HAP-1 (cell line): ENCODE measurements around the gene C21orf58.
"Not testable (repeated sequence)": the region's sequence is repeated elsewhere in the genome, so short reads cannot be mapped to it uniquely, and the experiment has no call there.

Experiments used
- DNase-seq, 2 experiments: peaks; one replicate each; pipeline ENCODE4 v3.0.0-alpha.2; 2016 to 2020; ENCODE audit warnings: low spot score in 2 of 2
- H3K27me3 ChIP-seq: fragments of 250-450 bp; sonication (Bioruptor Pico); 2 replicates; pipeline ENCODE4 v1.5.1; 2020; ENCODE audit warnings: low read depth, mild to moderate bottlenecking, moderate library complexity
- H3K36me3 ChIP-seq: fragments of 250-450 bp; sonication (Bioruptor Pico); replicated peaks from 2 replicates; pipeline ENCODE4 v1.5.1; 2020; ENCODE audit warnings: mild to moderate bottlenecking
- H3K4me1 ChIP-seq: fragments of 250-450 bp; sonication (Bioruptor Pico); 2 replicates; pipeline ENCODE4 v1.5.1; 2020; ENCODE audit warnings: mild to moderate bottlenecking
- H3K4me3 ChIP-seq: fragments of 250-450 bp; sonication (Bioruptor Pico); 2 replicates; pipeline ENCODE4 v1.5.1; 2020; ENCODE audit warnings: mild to moderate bottlenecking, moderate library complexity
- H3K9me3 ChIP-seq: fragments of 250-450 bp; sonication (Bioruptor Pico); 2 replicates; pipeline ENCODE4 v1.5.1; 2020; ENCODE audit warnings: mild to moderate bottlenecking, moderate library complexity
- in situ Hi-C: fragments of 300-500 bp; cut with MboI; formaldehyde crosslinking; loops from 3 replicates; pipeline ENCODE4 v1.14.3; 2020; ENCODE audit warnings: low sequenced_read_pairs, inconsistent platforms, mixed read lengths

The C21orf58 gene

DNA sequence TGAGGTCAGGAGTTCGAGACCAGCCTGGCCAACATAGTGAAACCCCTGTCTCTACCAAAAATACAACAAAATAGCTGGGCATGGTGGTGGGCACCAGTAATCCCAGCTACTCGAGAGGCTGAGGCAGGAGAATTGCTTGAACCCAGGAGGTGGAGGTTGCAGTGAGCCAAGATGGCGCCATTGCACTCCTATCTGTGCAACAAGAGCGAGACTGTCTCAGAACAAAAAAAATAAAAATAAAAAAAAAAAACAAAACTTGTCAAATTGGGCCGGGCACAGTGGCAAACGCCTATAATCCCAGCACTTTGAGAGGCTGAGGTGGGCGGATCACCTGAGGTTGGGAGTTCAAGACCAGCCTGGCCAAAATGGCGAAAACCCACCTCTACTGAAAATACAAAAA, 13.4 kb downstream of the C21orf58 start:
- H3K4me3 ChIP-seq, H3K9me3 ChIP-seq, H3K4me1 ChIP-seq, H3K27me3 ChIP-seq, DNase-seq, in situ Hi-C loops: not testable (repeated sequence)
- peaks cover 67% of the 10 kb centered on the region for H3K36me3 ChIP-seq

DNA sequence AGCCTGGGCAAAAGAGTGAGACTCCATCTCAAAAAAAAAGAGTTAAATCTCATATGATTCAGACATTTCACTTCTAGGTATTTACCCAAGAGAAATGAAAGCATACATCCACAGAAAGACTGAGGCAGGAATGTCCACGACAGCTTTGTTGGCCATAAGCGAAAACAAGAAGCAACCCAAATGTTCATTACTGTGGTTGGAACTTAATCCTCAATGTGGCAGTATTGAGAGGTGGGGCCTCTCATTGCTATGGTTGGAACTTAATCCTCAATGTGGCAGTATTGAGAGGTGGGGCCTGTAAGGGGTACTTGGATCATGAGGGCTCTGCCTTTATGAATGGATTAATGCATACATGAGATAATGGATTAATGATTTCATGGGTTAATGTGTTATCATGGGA, 15.2 kb downstream of the C21orf58 start:
- no peaks in the 10 kb centered on the region for H3K4me1 ChIP-seq
- in situ Hi-C loops, result no loop called here
- H3K36me3 ChIP-seq, result peaks cover 62% of the 10 kb centered on the region
- no peak overlapping the region for H3K4me3 ChIP-seq
- no peaks in the 10 kb centered on the region for H3K27me3 ChIP-seq
- no peaks in the 10 kb centered on the region for H3K9me3 ChIP-seq
- DNase-seq, result no peak

DNA sequence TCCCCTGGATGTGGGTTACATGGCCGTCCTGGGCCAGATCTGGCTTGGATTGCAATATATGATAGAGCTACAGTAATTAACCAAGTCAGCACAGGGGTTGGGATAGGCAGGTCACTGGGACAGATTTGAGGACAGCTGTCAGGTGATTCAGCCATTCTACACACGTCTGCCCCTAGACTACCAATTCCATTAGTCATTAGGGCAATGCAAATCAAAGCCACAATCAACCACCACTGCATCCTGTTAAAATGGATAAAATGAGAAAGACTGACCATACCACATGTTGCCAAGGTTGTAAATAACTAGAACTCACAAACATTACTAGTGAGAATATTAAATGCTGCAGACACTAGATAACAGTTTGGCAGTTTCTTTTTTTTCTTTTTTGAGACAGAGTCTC, 16.0 kb downstream of the C21orf58 start:
- in situ Hi-C loops, result no loop called here
- Histone ChIP-seq H3K4me1 (no peaks in the 10 kb centered on the region), H3K4me3 (no peak overlapping the region), H3K9me3 (no peaks in the 10 kb centered on the region), H3K36me3 (peaks cover 61% of the 10 kb centered on the region), H3K27me3 (no peaks in the 10 kb centered on the region)
- no peak for DNase-seq

DNA sequence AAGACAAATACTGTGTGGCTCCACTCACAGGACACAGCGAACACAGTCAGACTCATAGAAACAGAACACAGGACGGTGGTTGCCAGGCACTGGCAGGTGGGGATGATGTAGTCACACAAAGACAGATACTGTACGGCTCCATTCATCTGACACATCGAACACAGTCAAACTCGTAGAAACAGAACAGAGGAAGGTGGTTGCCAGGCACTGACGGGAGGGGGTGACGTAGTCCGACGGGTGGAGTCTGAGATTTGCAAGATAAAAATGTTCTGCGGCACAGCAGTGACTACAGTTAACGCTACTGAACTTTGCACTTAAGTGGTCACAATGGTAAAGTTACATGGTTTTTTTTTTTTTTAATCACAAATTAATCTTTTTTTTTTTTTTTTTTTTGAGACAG, 18.7 kb downstream of the C21orf58 start:
- no peaks in the 10 kb centered on the region for H3K27me3 ChIP-seq
- H3K4me1 ChIP-seq, result no peaks in the 10 kb centered on the region
- H3K4me3 ChIP-seq, result no peak overlapping the region
- no peak for DNase-seq
- in situ Hi-C loops, result no loop called here
- peaks cover 69% of the 10 kb centered on the region for H3K36me3 ChIP-seq
- H3K9me3 ChIP-seq, result no peaks in the 10 kb centered on the region

DNA sequence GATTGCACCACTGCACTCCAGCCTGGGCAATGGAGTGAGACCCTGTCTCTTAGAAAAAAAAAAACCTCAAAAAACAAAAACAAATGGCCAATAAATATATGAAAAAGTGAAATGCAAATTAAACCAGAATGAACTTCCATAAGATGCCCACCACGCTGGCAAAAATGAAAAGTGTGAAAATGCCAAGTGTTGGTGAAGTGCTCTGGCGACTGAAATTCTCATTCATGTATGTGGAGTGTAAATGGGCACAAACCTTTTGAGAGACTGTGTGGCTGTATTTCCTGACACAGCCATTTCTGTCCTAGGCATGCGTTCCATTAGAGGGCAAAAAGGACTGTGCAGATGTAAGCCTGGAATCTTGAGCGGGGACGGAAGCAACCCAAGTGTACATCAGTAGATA, 19.2 kb downstream of the C21orf58 start:
- in situ Hi-C loops, result no loop called here
- Histone ChIP-seq H3K36me3 (peaks cover 67% of the 10 kb centered on the region), H3K9me3 (no peaks in the 10 kb centered on the region), H3K27me3 (no peaks in the 10 kb centered on the region), H3K4me1 (no peaks in the 10 kb centered on the region), H3K4me3 (no peak overlapping the region)
- no peak for DNase-seq

DNA sequence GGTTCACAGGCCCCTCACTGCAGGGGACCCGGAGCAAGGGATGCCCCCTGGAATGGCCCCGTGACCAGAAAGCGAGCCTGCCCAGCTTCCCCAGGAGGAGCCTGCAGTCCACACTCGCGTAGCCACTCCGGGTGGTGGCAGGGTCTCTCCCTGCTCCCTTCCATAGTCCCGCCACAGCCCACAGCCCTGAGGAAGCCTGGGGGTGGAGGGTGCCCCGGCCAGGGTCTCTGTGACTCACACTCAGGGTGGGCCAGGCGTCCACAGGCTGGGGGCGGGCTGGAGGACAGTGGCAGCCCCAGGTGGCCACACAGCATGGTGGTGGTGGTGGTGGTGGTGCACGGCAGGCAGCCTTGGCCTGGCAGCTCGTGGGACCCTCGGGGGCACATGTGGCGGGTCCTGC, 21.9 kb downstream of the C21orf58 start:
- Histone ChIP-seq H3K4me1 (no peaks in the 10 kb centered on the region), H3K9me3 (no peaks in the 10 kb centered on the region), H3K27me3 (no peaks in the 10 kb centered on the region), H3K36me3 (peaks cover 45% of the 10 kb centered on the region), H3K4me3 (no peak overlapping the region)
- in situ Hi-C loops, result no loop called here
- no peak for DNase-seq

DNA sequence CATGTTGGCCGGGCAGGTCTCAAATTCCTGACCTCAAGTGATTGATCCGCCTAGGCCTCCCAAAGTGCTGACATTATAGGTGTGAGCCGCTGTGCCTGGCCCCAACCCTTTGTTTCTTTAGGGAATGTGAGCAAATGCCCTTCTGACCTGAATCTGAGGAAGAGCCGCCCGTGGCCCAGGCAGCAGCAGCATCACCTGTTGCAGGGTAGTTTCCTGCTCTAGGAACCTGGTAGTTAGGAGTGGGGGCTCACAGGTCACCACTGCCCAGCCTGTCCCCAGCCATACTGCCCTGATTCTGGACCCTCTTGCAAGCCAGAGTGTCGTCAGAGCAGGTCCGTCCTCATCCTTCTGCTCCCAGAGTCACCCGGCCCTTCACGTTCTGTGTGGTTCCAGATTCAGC, 24.5 kb downstream of the C21orf58 start:
- H3K36me3 ChIP-seq, result peaks cover 33% of the 10 kb centered on the region
- no peak for DNase-seq
- no peaks in the 10 kb centered on the region for H3K4me1 ChIP-seq
- no peak overlapping the region for H3K4me3 ChIP-seq
- H3K27me3 ChIP-seq, result no peaks in the 10 kb centered on the region
- in situ Hi-C loops, result no loop called here
- no peaks in the 10 kb centered on the region for H3K9me3 ChIP-seq

DNA sequence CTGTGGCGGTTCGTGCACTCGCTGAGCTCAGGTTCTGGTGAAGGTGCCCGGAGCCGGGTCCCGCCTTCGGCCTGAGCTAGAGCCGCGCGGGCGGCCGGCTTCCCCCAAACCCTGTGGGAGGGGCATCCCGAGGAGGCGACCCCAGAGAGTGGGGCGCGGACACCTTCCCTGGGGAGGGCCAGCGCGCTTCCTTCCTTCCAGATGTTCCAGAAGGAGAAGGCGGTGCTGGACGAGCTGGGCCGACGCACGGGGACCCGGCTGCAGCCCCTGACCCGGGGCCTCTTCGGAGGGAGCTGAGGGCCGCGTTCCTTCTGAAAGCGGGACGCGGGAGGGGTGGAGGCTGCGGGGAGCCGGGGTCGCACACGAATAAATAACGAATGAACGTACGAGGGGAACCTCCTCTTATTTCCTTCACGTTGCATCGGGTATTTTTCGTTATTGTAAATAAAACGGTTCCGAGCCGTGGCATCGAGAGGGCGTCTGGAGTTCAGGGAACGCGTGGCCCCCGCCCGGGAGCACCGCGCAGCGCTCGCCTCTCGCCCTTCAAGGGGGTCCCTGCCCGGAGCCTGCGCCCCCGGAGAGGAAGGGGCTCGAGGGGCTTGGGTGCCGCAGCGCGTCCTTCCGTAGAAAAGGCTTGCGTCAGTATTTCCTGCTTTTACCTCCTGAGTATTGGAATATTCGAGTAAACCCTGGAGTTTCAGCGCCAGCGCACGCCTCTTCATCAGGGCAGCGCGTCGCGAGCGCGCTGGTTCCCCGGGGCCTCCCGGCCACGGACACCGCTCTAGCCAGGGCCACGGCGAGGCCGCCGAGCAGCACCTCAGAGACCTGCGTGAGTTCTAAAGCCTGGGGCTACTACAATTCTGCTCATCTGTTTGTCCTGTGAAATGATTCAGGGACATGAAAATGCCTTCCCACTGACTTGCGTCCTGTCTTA, 26.1 kb downstream of the C21orf58 start:
- Histone ChIP-seq H3K4me1 (no peaks in the 10 kb centered on the region), H3K4me3 (no peak overlapping the region), H3K9me3 (no peaks in the 10 kb centered on the region), H3K27me3 (no peaks in the 10 kb centered on the region), H3K36me3 (peaks cover 30% of the 10 kb centered on the region)
- no peak for DNase-seq
- in situ Hi-C loops, result no loop called here

DNA sequence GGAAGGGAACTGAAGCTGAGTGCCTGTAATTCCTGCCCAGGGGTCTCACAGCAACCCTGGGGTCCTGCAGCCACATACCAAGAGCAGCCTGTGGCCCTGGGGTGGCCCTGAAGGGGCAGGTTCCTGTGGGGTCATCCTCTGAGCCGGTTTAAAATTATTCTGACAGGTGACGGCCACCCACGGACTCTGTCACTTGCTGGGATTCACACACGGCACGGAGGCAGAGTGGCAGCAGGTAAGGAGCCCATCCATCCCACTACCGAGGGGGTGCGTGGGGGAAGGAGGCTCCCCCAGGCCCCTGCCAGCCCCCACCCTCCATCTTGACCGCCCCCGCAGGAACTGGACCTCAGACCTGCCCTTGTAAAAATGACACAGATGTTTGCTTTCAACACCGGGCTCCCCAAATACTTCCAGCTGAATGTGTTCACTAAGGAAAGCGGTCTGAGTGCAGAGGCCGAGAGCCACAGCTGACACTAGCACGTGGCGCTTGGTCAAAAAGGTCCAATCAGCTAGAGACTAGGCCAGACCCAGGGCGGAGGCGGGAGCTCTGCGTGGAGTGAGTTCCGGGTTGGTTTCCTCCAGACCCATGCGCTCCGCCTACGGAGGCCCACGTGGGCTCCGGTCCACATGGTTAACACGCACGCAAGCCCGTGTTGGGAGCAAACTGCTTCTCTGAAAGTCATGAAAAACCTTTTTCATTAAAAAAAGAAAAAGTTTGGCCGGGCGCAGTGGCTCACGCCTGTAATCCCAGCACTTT, 27.5 kb downstream of the C21orf58 start:
- in situ Hi-C loops, result no loop called here
- no peak for DNase-seq
- H3K9me3 ChIP-seq, result no peaks in the 10 kb centered on the region; the same call in 1 of the 2 replicates
- H3K27me3 ChIP-seq, result no peaks in the 10 kb centered on the region
- H3K4me1 ChIP-seq, result no peaks in the 10 kb centered on the region
- H3K4me3 ChIP-seq, result no peak overlapping the region
- peaks cover 26% of the 10 kb centered on the region for H3K36me3 ChIP-seq

DNA sequence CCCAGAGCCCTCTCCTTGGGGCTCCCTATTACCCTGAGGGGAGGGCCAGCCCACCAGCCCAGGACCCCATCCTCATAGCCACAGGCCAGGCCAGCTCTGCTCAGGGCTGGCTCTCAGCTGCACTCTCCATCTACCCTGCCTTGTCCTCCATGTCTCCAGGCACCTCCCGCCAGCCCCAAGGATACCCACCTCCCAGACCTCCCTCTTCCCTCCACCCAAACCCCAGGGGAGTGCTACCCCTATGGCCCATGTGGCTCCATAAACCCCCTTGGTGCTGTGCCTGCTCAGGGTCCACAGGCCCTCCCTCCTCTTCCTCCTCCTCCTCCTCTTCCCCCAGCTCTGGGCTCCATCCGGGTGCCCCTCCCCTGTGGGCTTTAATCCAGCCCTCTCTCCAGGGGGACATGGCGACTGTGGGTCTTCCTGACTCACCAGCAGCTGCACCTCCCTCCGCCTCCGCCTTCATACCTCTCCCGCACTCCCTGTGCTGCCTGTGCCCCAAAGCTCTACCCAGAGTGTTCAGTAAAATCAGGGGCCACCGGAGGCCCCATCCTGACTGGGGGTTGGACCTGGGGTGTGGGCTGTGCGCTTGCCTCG, 28.4 kb downstream of the C21orf58 start:
- DNase-seq, result no peak
- Histone ChIP-seq H3K9me3 (no peaks in the 10 kb centered on the region; the same call in 1 of the 2 replicates), H3K27me3 (no peaks in the 10 kb centered on the region), H3K4me1 (no peaks in the 10 kb centered on the region), H3K4me3 (no peak overlapping the region), H3K36me3 (peaks cover 19% of the 10 kb centered on the region)
- in situ Hi-C loops, result no loop called here

DNA sequence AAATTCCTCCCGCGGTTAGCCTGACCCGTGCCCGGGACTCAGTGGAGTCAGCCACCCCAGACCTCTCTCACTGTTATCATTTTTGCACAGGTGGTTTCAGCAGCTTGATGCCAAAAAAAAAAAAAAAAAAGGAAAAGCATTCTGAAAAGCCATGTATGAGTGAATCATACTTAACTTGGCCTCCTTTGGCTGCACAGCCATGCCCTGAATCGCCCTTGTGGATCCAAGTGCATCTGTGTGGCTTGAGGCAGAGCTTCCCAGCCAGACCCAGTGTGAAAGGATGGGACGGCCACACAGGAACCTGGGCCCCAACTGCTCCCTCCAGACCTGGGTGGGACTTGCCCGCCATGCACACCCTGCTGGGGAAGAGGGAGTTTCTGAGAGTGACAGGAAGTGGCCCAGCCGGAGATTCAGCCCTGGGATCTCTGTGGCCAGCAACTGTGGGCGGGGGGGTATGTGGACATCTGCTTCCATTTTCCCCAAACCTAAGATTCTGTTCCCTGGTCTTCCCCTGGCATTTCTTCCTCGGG, 29.0 kb downstream of the C21orf58 start:
- DNase-seq, result no peak
- Histone ChIP-seq H3K36me3 (peaks cover 13% of the 10 kb centered on the region), H3K9me3 (no peaks in the 10 kb centered on the region; the same call in 1 of the 2 replicates), H3K4me1 (no peaks in the 10 kb centered on the region), H3K27me3 (no peaks in the 10 kb centered on the region), H3K4me3 (no peak overlapping the region)
- in situ Hi-C loops, result no loop called here

DNA sequence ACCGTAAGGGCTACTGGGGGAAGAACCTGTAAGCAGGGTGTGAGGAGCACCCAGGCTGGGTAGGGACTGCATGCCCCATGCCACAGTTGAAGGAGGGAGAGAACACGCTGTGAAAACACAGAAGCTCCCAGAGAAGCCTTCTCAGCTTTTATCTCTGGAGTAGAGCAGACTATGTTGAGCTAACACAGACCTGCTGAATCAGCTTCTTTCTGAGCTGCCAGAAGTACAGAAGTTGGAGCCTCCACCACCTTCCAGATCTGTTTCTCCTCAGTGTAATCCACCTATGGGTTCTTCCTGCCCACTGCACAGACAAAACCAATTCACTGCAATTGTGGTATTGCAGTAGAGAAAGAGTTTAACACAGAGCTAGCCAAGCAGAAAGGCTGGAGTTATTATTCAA, 32.1 kb downstream of the C21orf58 start:
- H3K4me1 ChIP-seq, result peaks cover 16% of the 10 kb centered on the region
- no peaks in the 10 kb centered on the region for H3K27me3 ChIP-seq
- in situ Hi-C loops, result no loop called here
- no peaks in the 10 kb centered on the region; the same call in 1 of the 2 replicates for H3K9me3 ChIP-seq
- no peak for DNase-seq
- H3K36me3 ChIP-seq, result peaks cover 9% of the 10 kb centered on the region; the same call in 1 of the 2 replicates
- H3K4me3 ChIP-seq, result no peak overlapping the region

DNA sequence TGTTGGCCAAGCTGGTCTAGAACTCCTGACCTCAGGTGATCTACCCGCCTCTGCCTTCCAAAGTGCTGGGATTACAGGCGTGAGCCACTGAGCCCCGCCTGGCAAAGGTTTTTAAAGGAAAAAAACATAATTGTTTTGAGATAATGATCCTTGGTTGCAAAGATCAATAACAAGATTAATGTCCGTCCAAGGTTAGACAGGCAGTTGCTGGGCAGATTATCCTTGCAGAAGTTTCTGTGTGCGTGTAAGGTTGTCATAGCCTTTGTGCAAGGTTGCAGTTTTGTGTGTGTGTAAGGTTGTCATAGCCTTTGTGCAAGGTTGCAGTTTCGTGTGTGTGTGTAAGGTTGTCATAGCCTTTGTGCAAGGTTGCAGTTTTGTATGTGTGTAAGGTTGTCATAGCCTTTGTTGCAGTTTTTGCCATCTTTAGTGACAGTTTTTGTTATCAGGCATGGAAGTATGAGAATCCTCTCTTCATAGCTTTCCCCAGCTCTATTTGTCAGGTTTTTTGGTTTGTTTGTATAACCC, 34.0 kb downstream of the C21orf58 start:
- Histone ChIP-seq H3K9me3 (peaks cover 3% of the 10 kb centered on the region), H3K4me3 (no peak overlapping the region), H3K27me3 (no peaks in the 10 kb centered on the region), H3K4me1 (peaks cover 21% of the 10 kb centered on the region), H3K36me3 (peaks cover 14% of the 10 kb centered on the region)
- in situ Hi-C loops, result no loop called here
- DNase-seq, result no peak
